ENCODE data around the gene LVRN. TPM values are rescaled to one million over a fixed set of nuclear protein-coding genes. Genes with fewer than 3 reads are reported as not detected.

LVRN gene
- total and polyA plus RNA-seq, 4 experiments from 2014 or later = not detected

DNA sequence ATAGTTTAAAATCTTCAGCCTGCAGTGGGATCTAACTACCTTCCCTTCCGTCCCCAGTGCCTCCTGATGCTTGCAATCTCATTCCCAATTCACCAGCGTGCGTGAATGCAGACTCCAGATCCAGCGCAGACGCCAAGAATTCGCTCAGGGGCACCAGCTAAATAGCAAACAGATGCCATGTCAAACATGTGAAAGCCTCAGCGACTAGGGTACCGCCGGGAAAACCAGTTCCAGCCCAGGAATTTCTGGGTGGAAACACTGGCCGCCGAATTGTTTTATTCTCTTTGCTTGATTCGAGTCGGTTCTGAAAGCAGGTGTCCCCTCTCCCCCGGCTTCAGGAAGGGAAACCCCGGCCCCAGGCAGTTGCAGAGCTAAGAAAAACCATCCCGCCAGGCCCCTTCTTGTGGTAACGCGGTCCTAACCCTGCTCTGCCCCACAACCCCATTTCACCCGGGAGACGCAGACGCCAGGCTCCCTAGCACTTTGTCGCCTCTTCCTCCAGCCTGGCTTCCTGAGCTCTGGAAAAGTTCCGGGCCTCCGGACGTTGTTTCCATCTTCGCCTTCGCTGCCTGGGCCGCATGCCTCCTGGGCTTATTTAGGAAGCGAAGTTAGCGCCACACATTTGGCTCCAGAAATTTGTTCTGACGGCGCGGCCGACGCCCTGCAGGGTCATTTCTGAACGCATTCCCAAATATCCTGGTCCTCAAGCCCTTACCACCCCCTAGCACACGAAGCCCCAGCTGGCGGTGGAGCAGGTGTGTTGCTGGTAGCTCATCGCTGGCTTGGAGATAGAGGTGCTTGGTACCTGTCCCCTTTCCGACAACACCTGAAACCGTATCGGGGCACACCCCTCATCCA is 665 bp upstream of the LVRN start:
- no peaks in the 10 kb centered on the region for H3K36me3 ChIP-seq (ENCODE audit: insufficient read depth, low read length)
- DNase-seq = no peak
- Mint-ChIP-seq H3K27me3 (peaks cover 39 to 47% of the 10 kb centered on the region in 2 donors), H3K4me3 (peak overlapping the region in 5 of 8 donors; percentile 21 to 64 (median 44)), H3K4me1 (peaks cover 2 to 18% (median 4%) of the 10 kb centered on the region in 4 donors), H3K36me3 (no peaks in the 10 kb centered on the region), H3K27ac (no peak overlapping the region), H3K9me3 (peaks cover 0 to 5% (median 0%) of the 10 kb centered on the region in 8 donors)
- intact Hi-C loops (cut with micrococcal nuclease) = no loop called here
- POLR2A ChIA-PET (ENCODE audit: partially characterized antibody) = no interaction called here
- H3K27me3 ChIP-seq (ENCODE audit: insufficient read depth, low read length) = peaks cover 19% of the 10 kb centered on the region
- no peaks in the 10 kb centered on the region for H3K9me3 ChIP-seq (ENCODE audit: control insufficient read depth in 1 of 2, low read length in 2 of 2)
- CTCF ChIA-PET (ENCODE audit: partially characterized antibody) = no interaction called here
- H3K4me3 ChIP-seq (ENCODE audit: low read length in 2 of 2) = no peak overlapping the region
- H3K27ac ChIP-seq (ENCODE audit: low read depth, low read length) = no peak overlapping the region
- H3K4me1 ChIP-seq (ENCODE audit: insufficient read depth, low read length) = no peaks in the 10 kb centered on the region

DNA sequence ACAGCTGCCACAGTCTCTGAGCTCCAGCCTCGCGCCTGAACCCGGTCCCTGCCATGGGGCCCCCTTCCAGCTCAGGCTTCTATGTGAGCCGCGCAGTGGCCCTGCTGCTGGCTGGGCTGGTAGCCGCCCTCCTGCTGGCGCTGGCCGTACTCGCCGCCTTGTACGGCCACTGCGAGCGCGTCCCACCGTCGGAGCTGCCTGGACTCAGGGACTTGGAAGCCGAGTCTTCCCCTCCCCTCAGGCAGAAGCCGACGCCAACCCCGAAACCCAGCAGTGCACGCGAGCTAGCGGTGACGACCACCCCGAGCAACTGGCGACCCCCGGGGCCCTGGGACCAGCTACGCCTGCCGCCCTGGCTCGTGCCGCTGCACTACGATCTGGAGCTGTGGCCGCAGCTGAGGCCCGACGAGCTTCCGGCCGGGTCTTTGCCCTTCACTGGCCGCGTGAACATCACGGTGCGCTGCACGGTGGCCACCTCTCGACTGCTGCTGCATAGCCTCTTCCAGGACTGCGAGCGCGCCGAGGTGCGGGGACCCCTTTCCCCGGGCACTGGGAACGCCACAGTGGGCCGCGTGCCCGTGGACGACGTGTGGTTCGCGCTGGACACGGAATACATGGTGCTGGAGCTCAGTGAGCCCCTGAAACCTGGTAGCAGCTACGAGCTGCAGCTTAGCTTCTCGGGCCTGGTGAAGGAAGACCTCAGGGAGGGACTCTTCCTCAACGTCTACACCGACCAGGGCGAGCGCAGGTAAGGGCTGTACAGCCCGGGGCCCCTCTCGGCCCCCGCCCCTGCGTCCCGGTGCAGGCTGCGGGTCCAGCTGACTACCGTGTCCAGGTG is 509 bp downstream of the LVRN start:
- Mint-ChIP-seq H3K27me3 (peaks cover 40 to 47% of the 10 kb centered on the region in 2 donors), H3K4me1 (peaks cover 2 to 18% (median 4%) of the 10 kb centered on the region in 4 donors), H3K4me3 (peak overlapping the region in 1 of 8 donors; percentile 23), H3K9me3 (peaks cover 0 to 5% (median 1%) of the 10 kb centered on the region in 8 donors), H3K36me3 (no peaks in the 10 kb centered on the region), H3K27ac (no peak overlapping the region)
- Histone ChIP-seq H3K27ac (ENCODE audit: low read depth, low read length) (no peak overlapping the region), H3K27me3 (ENCODE audit: insufficient read depth, low read length) (peaks cover 19% of the 10 kb centered on the region), H3K9me3 (ENCODE audit: control insufficient read depth in 1 of 2, low read length in 2 of 2) (no peaks in the 10 kb centered on the region), H3K36me3 (ENCODE audit: insufficient read depth, low read length) (no peaks in the 10 kb centered on the region), H3K4me3 (ENCODE audit: low read length in 2 of 2) (no peak overlapping the region), H3K4me1 (ENCODE audit: insufficient read depth, low read length) (no peaks in the 10 kb centered on the region)
- intact Hi-C loops (cut with micrococcal nuclease) = no loop called here
- DNase-seq = no peak
- ChIA-PET POLR2A (ENCODE audit: partially characterized antibody) (no interaction called here), CTCF (ENCODE audit: partially characterized antibody) (no interaction called here)

DNA sequence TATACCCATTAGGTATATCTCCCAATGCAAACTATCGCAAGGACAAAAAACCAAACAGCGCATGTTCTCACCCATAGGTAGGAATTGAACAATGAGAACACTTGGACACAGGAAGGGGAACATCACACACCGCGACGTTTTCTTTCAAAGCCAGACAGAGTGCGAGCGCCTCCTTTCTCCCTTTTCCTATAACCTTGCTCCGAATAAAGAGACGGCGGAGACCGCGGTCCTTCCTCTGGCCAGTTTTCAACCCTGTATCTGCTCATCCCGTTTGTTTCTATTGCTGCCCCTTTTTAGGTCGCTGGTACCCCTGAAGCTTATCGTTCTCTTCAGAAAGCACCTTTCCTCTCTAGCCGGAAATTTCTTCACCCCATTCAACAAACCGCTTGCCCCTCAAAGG is 1.3 kb downstream of the LVRN start:
- CTCF ChIA-PET (ENCODE audit: partially characterized antibody) = no interaction called here

DNA sequence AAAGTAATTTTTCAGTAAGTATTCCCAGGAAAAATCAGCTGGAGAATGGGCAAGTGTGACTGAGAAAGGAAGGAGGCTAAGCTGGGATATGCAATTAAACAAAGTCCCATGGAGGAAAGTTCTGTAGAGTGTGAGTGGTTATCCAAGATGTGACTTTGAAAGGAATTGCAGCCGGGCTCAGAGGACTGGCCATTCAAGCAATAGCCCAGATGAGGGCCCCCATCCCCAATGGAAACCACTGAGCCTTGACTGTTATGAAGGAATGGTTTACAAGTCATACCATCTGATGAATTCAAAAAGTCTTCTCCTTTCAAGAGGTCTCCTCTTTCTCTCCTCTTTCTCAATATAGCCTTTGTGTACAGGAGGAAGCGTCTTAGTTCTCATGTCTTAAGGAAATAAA is 6.5 kb downstream of the LVRN start:
- H3K27ac ChIP-seq (ENCODE audit: low read depth, low read length) = no peak overlapping the region
- H3K36me3 ChIP-seq (ENCODE audit: insufficient read depth, low read length) = no peaks in the 10 kb centered on the region
- no peak overlapping the region for H3K4me3 ChIP-seq (ENCODE audit: low read length in 2 of 2)
- intact Hi-C loops (cut with micrococcal nuclease) = no loop called here
- no peaks in the 10 kb centered on the region for H3K9me3 ChIP-seq (ENCODE audit: control insufficient read depth in 1 of 2, low read length in 2 of 2)
- H3K27me3 ChIP-seq (ENCODE audit: insufficient read depth, low read length) = no peaks in the 10 kb centered on the region
- CTCF ChIA-PET (ENCODE audit: partially characterized antibody) = no interaction called here
- Mint-ChIP-seq H3K27ac (no peak overlapping the region), H3K36me3 (no peaks in the 10 kb centered on the region), H3K9me3 (peaks cover 0 to 4% (median 3%) of the 10 kb centered on the region in 8 donors), H3K4me3 (no peak overlapping the region), H3K27me3 (peaks cover 15 to 19% of the 10 kb centered on the region in 2 donors), H3K4me1 (peaks cover 0 to 1% (median 0%) of the 10 kb centered on the region in 4 donors)
- DNase-seq = no peak
- POLR2A ChIA-PET (ENCODE audit: partially characterized antibody) = no interaction called here
- H3K4me1 ChIP-seq (ENCODE audit: insufficient read depth, low read length) = no peaks in the 10 kb centered on the region

More for the DNA sequence above, 1.3 kb downstream of the LVRN start:
- DNase-seq = no peak
- no peak overlapping the region for H3K4me3 ChIP-seq (ENCODE audit: low read length in 2 of 2)
- peaks cover 35 to 43% of the 10 kb centered on the region in 2 donors for H3K27me3 Mint-ChIP-seq
- no peak overlapping the region for H3K27ac ChIP-seq (ENCODE audit: low read depth, low read length)
- peaks cover 2 to 18% (median 4%) of the 10 kb centered on the region in 4 donors for H3K4me1 Mint-ChIP-seq
- no peak overlapping the region for H3K27ac Mint-ChIP-seq
- no peaks in the 10 kb centered on the region for H3K4me1 ChIP-seq (ENCODE audit: insufficient read depth, low read length)
- H3K36me3 ChIP-seq (ENCODE audit: insufficient read depth, low read length) = no peaks in the 10 kb centered on the region
- H3K36me3 Mint-ChIP-seq = no peaks in the 10 kb centered on the region
- H3K9me3 Mint-ChIP-seq = peaks cover 0 to 5% (median 1%) of the 10 kb centered on the region in 8 donors
- intact Hi-C loops (cut with micrococcal nuclease) = no loop called here
- peak overlapping the region in 4 of 8 donors; percentile 36 to 71 (median 40) for H3K4me3 Mint-ChIP-seq
- peaks cover 19% of the 10 kb centered on the region for H3K27me3 ChIP-seq (ENCODE audit: insufficient read depth, low read length)
- no peaks in the 10 kb centered on the region for H3K9me3 ChIP-seq (ENCODE audit: control insufficient read depth in 1 of 2, low read length in 2 of 2)
- POLR2A ChIA-PET (ENCODE audit: partially characterized antibody) = no interaction called here

DNA sequence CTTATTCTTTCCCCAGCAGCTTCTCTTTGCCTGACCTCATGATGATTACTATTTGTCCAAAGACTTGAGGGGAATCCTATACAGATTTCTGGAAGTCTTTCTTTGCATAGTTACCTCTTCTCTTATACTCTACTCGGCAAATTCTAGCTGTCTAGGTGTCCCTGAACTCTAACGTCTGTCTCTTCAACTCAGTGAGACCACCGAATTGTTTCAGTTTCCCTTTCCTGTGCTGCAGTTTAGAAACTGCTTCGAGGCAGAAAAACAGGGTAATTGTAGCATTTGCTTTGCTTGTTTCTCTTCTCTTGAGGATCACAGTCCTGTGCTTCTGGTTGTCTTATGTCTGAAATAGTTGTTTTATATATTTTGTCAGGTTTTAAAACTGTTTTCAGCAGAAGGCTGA is 14.8 kb downstream of the LVRN start:
- H3K4me3 Mint-ChIP-seq = no peak overlapping the region
- no peaks in the 10 kb centered on the region for H3K9me3 ChIP-seq (ENCODE audit: control insufficient read depth in 1 of 2, low read length in 2 of 2)
- H3K4me1 ChIP-seq (ENCODE audit: insufficient read depth, low read length) = no peaks in the 10 kb centered on the region
- peaks cover 0 to 6% (median 1%) of the 10 kb centered on the region in 8 donors for H3K9me3 Mint-ChIP-seq
- no peaks in the 10 kb centered on the region for H3K27me3 ChIP-seq (ENCODE audit: insufficient read depth, low read length)
- no peaks in the 10 kb centered on the region for H3K4me1 Mint-ChIP-seq
- no peaks in the 10 kb centered on the region for H3K36me3 ChIP-seq (ENCODE audit: insufficient read depth, low read length)
- no peaks in the 10 kb centered on the region for H3K36me3 Mint-ChIP-seq
- ChIA-PET CTCF (ENCODE audit: partially characterized antibody) (no interaction called here), POLR2A (ENCODE audit: partially characterized antibody) (no interaction called here)
- no peak overlapping the region for H3K27ac Mint-ChIP-seq
- no peak for DNase-seq
- peaks cover 27 to 33% of the 10 kb centered on the region in 2 donors for H3K27me3 Mint-ChIP-seq
- intact Hi-C loops (cut with micrococcal nuclease) = no loop called here
- no peak overlapping the region for H3K27ac ChIP-seq (ENCODE audit: low read depth, low read length)
- H3K4me3 ChIP-seq (ENCODE audit: low read length in 2 of 2) = no peak overlapping the region

DNA sequence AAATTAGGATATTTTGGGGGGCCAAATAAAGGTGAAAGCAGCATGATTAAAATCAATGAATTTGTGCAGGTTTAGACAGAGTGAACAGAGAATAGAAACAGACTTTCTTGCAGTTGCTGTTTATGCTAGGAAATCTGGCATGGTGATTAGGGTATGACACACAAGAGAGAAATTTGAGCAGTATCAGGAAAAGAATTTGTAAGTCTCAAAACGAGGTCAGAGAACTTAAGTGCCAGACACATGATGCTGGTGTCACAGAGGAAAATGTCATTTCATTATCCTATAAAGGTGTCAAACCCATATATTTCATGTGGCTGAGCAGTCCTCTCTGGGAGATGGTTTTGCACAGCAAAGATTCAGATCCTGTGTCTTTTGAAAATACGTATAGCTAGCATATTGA is 15.7 kb downstream of the LVRN start:
- peaks cover 0 to 3% (median 1%) of the 10 kb centered on the region in 8 donors for H3K9me3 Mint-ChIP-seq
- no peak overlapping the region for H3K4me3 Mint-ChIP-seq
- no peak overlapping the region for H3K27ac Mint-ChIP-seq
- peaks cover 27 to 33% of the 10 kb centered on the region in 2 donors for H3K27me3 Mint-ChIP-seq
- no peaks in the 10 kb centered on the region for H3K9me3 ChIP-seq (ENCODE audit: control insufficient read depth in 1 of 2, low read length in 2 of 2)
- no peaks in the 10 kb centered on the region for H3K36me3 Mint-ChIP-seq
- no peak overlapping the region for H3K27ac ChIP-seq (ENCODE audit: low read depth, low read length)
- H3K4me3 ChIP-seq (ENCODE audit: low read length in 2 of 2) = no peak overlapping the region
- H3K4me1 ChIP-seq (ENCODE audit: insufficient read depth, low read length) = no peaks in the 10 kb centered on the region
- H3K4me1 Mint-ChIP-seq = no peaks in the 10 kb centered on the region
- intact Hi-C loops (cut with micrococcal nuclease) = no loop called here
- no peaks in the 10 kb centered on the region for H3K27me3 ChIP-seq (ENCODE audit: insufficient read depth, low read length)
- POLR2A ChIA-PET (ENCODE audit: partially characterized antibody) = no interaction called here
- CTCF ChIA-PET (ENCODE audit: partially characterized antibody) = no interaction called here
- no peaks in the 10 kb centered on the region for H3K36me3 ChIP-seq (ENCODE audit: insufficient read depth, low read length)
- no peak for DNase-seq

DNA sequence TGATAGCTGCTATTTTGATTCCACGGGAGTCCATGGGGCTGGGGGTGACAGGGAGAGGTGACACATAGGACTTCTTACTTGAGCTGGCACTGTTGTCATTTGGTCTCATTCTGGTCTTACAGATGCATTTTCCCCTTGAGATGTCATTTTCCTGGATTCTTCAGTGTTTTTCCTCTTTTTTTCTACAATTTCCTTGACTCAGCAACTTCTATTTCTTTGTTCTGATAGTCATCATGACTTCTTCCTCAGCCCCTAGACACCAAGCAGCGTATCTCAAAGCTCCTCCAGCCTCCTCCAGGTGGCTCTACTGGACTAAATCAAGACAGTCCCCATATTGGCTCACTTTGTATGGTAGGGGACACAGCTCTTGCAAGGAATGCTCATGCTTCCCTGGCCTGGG is 16.5 kb downstream of the LVRN start:
- Mint-ChIP-seq H3K27ac (no peak overlapping the region), H3K4me3 (no peak overlapping the region), H3K27me3 (peaks cover 27 to 33% of the 10 kb centered on the region in 2 donors), H3K4me1 (no peaks in the 10 kb centered on the region), H3K9me3 (peaks cover 0 to 3% (median under 1%) of the 10 kb centered on the region in 8 donors), H3K36me3 (no peaks in the 10 kb centered on the region)
- ChIA-PET CTCF (ENCODE audit: partially characterized antibody) (no interaction called here), POLR2A (ENCODE audit: partially characterized antibody) (no interaction called here)
- Histone ChIP-seq H3K27me3 (ENCODE audit: insufficient read depth, low read length) (no peaks in the 10 kb centered on the region), H3K4me1 (ENCODE audit: insufficient read depth, low read length) (no peaks in the 10 kb centered on the region), H3K9me3 (ENCODE audit: control insufficient read depth in 1 of 2, low read length in 2 of 2) (no peaks in the 10 kb centered on the region), H3K27ac (ENCODE audit: low read depth, low read length) (no peak overlapping the region), H3K4me3 (ENCODE audit: low read length in 2 of 2) (no peak overlapping the region), H3K36me3 (ENCODE audit: insufficient read depth, low read length) (no peaks in the 10 kb centered on the region)
- intact Hi-C loops (cut with micrococcal nuclease) = no loop called here
- no peak for DNase-seq

All from CD4-positive, alpha-beta memory T cell (primary cell).